PFSK-1 (cell line): ENCODE data around the gene MSI2.

ENCODE experiments used
- FOXP2 ChIP-seq: optimal IDR thresholded peaks from 2 replicates; pipeline ENCODE3; 2011; ENCODE audit warnings: borderline replicate concordance, control low read depth, inconsistent platforms; ENCODE audit not compliant: insufficient read depth; ENCODE audit errors: extremely low read length, extremely low read depth
- POLR2AphosphoS5 ChIP-seq: IDR thresholded peaks from 2 replicates; pipeline ENCODE4 v1.6.1; 2012; ENCODE audit warnings: low read depth, mild to moderate bottlenecking, control low read depth, low read length, moderate library complexity
- SIN3A ChIP-seq: IDR thresholded peaks from 2 replicates; pipeline ENCODE4 v1.6.1; 2012; ENCODE audit warnings: mild to moderate bottlenecking, low read length, moderate library complexity, borderline replicate concordance; ENCODE audit not compliant: insufficient read depth
- TAF1 ChIP-seq: IDR thresholded peaks from 2 replicates; pipeline ENCODE4 v1.6.1; 2012; ENCODE audit warnings: low read length, control low read depth, borderline replicate concordance; ENCODE audit not compliant: insufficient read depth
- TF ChIP-seq, protein P1 (sequence below), 2 experiments: IDR thresholded peaks; 2 replicates each; pipeline versions ENCODE4 v1.6.1 to v1.8.0; 2011 to 2012; ENCODE audit warnings: low read depth in 2 of 2, low read length in 2 of 2, control low read depth in 1 of 2, inconsistent platforms in 1 of 2, mild to moderate bottlenecking in 1 of 2, moderate library complexity in 1 of 2; ENCODE audit not compliant: insufficient read depth in 1 of 2

The MSI2 gene

DNA sequence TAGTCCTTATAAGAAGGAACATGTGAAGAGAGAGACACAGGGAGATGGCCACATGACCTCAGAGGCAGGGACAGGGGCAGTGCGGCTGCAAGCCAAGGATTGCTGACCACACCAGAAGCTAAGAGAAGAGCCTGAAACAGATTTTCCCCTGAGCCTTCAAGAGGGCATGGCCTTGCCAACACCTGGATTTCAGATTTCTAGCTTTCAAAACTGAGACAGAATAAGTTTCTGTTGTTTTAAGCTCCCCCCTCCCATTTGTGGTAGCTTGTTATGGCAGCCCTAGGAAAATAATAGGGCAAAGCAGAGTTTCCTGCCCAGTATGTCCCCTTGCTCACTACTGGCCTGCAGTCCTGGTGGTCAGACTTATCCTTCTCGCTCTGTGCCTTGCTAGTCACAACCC, 284.3 kb downstream of the MSI2 start:
- TF ChIP-seq SIN3A (no peak), POLR2AphosphoS5 (no peak), FOXP2 (no peak), TAF1 (no peak)
- TF ChIP-seq, protein P1, sequence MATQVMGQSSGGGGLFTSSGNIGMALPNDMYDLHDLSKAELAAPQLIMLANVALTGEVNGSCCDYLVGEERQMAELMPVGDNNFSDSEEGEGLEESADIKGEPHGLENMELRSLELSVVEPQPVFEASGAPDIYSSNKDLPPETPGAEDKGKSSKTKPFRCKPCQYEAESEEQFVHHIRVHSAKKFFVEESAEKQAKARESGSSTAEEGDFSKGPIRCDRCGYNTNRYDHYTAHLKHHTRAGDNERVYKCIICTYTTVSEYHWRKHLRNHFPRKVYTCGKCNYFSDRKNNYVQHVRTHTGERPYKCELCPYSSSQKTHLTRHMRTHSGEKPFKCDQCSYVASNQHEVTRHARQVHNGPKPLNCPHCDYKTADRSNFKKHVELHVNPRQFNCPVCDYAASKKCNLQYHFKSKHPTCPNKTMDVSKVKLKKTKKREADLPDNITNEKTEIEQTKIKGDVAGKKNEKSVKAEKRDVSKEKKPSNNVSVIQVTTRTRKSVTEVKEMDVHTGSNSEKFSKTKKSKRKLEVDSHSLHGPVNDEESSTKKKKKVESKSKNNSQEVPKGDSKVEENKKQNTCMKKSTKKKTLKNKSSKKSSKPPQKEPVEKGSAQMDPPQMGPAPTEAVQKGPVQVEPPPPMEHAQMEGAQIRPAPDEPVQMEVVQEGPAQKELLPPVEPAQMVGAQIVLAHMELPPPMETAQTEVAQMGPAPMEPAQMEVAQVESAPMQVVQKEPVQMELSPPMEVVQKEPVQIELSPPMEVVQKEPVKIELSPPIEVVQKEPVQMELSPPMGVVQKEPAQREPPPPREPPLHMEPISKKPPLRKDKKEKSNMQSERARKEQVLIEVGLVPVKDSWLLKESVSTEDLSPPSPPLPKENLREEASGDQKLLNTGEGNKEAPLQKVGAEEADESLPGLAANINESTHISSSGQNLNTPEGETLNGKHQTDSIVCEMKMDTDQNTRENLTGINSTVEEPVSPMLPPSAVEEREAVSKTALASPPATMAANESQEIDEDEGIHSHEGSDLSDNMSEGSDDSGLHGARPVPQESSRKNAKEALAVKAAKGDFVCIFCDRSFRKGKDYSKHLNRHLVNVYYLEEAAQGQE (IDR thresholded peaks at IDR 0.05; ENCODE audit: insufficient read depth in 1 of 2, low read depth in 2 of 2, low read length in 2 of 2) = no peak

DNA sequence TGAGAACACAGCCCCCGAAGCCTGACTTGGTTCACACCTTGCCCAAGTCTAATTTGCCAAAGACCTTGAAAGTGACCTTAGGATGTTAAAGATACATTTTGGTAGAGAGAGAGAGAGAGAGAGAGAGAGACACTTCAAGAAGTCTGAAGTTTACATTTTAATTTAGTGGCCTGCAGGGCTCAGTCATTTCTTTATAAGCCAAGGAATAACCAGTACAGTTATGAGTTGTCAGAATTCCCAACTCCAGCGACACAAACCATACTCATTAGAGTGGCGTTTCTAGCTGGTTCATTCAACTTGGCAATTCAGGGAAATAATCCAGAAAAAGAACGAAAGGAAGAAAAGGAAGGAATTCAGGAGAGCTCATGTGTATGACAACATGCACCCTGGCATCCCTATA, 284.7 kb downstream of the MSI2 start:
- TF ChIP-seq SIN3A = no peak
- TF ChIP-seq, protein P1 (IDR thresholded peaks at IDR 0.05; ENCODE audit: insufficient read depth in 1 of 2, low read depth in 2 of 2, low read length in 2 of 2) = no peak
- no peak for TF ChIP-seq POLR2AphosphoS5
- no peak for TF ChIP-seq TAF1
- TF ChIP-seq FOXP2 = no peak

DNA sequence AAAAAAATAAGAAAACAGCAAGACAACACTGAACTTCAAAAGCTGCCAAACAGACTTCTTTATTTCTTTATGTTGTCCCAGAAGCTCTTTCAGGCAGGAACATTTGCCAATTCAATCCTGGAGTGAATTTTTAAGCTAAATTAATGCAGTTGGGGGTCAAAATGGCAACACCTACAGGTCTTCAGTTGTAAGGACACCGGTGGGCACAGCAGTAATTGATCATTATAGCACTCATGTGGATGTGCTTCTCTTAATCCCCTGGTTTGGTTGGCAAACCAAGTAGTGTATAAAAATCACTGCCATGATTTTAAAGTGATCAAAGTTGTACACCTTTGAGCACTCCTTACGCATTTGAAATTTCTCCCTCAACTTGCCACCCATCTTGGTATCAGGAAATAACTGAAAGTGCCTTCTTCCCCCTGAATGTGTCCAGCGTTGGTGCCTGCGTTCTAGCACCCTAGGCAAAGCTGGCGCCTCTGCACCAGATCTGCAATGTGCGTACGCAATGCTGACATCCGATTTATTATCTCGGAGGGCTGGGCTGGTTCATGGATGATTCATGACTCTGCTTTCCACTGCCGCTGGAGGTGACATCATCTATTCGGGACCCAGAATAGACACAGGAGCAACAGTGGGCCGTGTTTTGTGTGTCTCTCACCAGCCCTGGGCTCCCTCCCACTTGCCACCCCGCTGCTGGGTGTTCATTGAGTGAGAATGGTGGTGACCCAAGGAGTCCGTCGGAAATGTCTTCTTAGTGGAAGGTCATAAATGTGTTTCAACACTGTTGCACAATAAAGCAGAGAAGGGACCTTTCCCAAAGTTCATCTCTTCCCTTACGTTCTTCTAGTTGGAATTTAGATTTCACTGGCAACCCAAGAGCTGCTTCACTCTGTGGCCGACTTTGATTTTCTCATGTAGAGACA, 285.4 kb downstream of the MSI2 start:
- peak; percentile 10 for TF ChIP-seq FOXP2
- TF ChIP-seq, protein P1 (IDR thresholded peaks at IDR 0.05; ENCODE audit: insufficient read depth in 1 of 2, low read depth in 2 of 2, low read length in 2 of 2) = no peak
- TF ChIP-seq TAF1 = no peak
- no peak for TF ChIP-seq SIN3A
- TF ChIP-seq POLR2AphosphoS5 = no peak

DNA sequence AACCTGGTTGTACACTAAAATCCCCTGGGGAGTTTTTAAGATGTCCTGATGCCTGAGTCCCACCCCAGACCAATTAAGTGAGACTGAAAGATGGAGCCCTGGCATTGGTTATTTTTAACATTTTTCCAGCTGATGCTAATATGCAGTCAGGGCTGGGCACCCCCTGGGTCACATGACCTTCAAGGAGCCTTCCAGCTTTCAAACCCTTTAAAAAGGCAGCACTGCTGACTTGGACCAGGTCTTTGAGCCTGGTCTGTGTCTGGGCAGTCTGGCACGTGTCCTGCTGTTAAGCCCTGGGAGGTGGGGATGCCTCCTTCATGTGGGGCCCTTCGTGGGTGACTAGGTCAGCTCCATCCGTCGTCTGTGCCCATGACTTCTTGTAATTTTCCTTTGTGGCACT, 286.2 kb downstream of the MSI2 start:
- TF ChIP-seq TAF1 (no peak), FOXP2 (no peak), POLR2AphosphoS5 (no peak), SIN3A (no peak)
- TF ChIP-seq, protein P1 (IDR thresholded peaks at IDR 0.05; ENCODE audit: insufficient read depth in 1 of 2, low read depth in 2 of 2, low read length in 2 of 2) = no peak

DNA sequence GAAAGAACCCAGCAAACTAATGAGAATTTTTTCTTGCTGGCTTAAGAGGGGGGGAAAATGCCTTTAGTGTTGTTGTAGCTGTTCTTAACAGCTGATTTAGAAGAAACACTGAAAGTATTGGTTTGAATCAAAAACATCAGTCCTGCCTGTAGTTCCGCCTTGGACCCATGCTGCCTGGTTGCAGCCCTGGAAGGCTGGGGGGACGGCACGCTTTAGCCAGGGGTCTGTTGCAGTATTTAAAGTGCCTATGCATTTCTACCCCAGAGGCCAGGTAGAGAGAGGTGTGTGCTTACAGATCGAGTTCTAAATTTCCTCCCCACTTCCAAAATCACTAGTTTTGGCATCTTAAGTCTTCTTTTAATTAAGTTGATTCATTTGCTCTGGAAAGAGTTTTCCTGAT, 286.9 kb downstream of the MSI2 start:
- TF ChIP-seq TAF1 = no peak
- TF ChIP-seq, protein P1 (IDR thresholded peaks at IDR 0.05; ENCODE audit: insufficient read depth in 1 of 2, low read depth in 2 of 2, low read length in 2 of 2) = no peak
- no peak for TF ChIP-seq FOXP2
- TF ChIP-seq POLR2AphosphoS5 = no peak
- no peak for TF ChIP-seq SIN3A
